ACHN (cell line): ENCODE measurements around the gene MRPL43.

Experiments used
- DNase-seq: peaks from one replicate; pipeline ENCODE4 v3.0.0-alpha.2; 2015
- in situ Hi-C: cut with HindIII; loops from 2 replicates; pipeline ENCODE4 v1.10.0; 2017; ENCODE audit warnings: low sequenced_read_pairs, low pct_ligation_motif_present, low pct_unique_long_range_greater_than_20kb

MRPL43 gene

DNA sequence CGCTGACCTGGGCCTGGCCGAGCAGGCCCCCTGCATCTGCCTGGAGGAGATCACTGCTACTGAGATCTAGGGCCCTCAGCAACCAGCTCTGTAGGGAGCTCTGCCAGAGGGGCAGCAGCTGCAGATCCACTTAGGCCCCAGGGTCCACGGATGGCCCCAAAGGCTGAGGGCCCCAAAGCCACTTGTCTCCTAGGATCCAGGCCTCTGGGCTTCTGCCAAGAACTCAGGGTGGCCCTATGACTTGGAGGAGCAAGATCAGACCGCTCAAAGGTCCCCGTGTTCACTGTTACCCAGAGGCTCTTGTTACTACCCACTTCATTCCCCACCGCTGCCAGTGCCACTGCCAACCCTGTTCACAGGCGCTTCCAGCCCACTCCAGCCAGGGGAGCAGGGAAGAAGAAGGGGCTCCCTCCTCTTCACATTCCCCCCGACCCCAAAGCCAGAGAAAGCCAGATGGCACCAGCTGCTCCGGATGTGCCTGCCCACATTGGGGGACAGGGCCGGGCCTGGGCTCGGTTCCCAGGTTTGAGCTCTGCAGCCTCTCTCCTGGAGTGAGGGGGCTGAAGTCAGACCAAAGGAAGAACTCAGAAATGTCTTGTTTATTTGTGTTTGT, 19.9 kb upstream of the MRPL43 start:
- no peak for DNase-seq
- in situ Hi-C loops, result no loop called here

DNA sequence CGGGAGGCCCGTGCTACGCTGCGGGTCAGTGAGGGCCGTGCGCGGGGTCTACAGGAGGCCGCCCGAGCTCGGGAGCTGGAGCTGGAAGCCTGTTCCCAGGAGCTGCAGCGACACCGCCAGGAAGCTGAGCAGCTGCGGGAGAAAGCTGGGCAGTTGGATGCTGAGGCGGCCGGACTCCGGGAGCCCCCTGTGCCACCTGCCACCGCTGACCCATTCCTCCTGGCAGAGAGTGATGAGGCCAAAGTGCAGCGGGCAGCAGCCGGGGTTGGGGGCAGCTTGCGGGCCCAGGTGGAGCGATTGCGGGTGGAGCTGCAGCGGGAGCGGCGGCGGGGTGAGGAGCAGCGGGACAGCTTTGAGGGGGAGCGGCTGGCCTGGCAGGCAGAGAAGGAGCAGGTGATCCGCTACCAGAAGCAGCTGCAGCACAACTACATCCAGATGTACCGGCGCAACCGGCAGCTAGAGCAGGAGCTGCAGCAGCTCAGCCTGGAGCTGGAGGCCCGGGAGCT, 19.3 kb upstream of the MRPL43 start:
- no peak for DNase-seq
- in situ Hi-C loops, result no loop called here

DNA sequence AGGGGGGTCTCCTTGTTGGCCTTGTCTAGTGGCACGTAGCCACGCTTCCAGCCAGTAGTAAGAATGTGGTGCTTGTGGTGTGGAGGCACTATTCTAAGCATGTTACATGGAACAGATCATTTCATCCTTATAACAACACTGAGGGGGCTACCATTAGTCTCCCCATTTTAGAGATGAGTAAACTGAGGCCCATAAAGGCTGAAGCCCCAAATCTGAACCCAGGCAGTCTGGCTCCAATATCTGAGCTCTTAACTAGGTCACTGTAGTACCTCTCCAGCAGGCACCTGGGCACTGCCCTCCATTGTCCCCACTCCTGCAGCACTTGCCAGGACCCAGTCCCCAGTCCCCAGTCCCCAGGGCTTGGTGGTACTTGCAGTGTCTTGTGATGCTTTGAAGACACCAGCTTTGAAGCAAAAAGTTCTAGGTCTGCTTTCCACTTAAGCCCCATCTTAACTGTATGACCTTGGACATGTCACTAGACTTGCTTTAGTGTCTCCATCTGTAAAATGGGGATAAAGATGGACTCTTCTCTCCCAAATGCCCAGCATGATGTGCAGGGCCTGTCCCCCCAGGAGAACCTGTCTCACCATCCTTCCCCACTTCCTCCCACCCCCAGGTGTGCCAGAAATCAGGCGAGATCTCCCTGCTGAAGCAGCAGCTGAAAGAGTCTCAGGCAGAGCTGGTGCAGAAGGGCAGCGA, 18.7 kb upstream of the MRPL43 start:
- in situ Hi-C loops, result no loop called here
- DNase-seq, result no peak

DNA sequence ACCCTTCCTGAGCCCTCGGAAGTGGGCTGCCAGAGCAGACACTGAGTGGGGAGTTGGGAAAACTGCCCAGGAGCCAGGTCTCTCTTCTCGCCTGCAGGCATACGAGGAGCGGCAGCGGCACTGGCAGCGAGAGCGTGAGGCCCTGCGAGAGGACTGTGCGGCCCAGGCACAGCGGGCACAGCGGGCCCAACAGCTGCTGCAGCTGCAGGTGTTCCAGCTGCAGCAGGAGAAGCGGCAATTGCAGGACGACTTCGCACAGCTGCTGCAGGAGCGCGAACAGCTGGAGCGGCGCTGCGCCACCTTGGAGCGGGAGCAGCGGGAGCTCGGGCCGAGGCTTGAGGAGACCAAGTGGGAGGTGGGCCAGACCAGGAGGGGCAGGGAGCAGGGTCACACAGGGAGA, 18.1 kb upstream of the MRPL43 start:
- in situ Hi-C loops, result no loop called here
- DNase-seq, result no peak

DNA sequence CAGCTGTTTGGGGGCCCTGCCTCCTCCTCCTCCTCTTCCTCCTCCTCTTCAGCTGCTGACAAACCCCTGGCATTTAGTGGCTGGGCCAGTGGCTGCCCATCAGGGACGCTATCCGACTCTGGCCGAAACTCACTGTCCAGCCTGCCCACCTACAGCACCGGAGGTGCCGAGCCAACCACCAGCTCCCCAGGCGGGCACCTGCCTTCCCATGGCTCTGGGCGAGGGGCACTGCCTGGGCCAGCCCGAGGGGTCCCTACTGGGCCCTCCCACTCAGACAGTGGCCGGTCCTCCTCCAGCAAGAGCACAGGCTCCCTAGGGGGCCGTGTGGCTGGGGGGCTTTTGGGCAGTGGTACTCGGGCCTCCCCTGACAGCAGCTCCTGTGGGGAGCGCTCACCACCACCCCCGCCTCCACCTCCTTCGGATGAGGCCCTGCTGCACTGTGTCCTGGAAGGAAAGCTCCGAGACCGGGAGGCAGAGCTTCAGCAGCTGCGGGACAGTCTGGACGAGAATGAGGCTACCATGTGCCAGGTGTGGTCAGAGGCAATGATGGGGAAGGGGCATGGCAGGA, 16.4 kb upstream of the MRPL43 start:
- no peak for DNase-seq
- in situ Hi-C loops, result no loop called here

DNA sequence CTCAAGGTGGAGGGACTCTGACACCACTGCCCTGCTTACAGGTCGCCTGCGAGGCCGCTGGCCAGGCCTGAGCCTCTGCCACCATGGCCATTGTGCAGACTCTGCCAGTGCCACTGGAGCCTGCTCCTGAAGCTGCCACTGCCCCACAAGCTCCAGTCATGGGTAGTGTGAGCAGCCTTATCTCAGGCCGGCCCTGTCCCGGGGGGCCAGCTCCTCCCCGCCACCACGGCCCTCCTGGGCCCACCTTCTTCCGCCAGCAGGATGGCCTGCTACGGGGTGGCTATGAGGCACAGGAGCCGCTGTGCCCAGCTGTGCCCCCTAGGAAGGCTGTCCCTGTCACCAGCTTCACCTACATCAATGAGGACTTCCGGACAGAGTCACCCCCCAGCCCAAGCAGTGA, 15.2 kb upstream of the MRPL43 start:
- no peak for DNase-seq
- in situ Hi-C loops, result no loop called here

DNA sequence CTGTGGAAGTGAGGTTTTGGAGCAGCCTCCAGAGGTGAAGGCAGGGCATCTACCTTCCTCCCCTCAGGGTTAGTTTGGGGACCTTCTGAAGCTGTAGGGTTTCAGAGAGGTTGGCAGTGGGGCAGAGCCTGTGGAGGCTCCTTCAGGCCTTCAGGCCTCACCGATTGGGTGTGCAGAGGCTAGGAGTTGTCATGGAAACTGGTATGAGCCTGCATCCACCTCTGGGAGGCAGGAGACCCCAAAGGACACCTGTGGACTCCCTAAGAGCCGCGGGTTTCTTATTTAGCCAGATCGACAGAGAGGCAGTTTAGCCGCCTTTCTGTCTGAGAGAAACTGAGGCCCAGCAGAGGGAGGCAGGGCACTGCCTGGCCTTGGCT, 14.3 kb upstream of the MRPL43 start:
- in situ Hi-C loops, result no loop called here

DNA sequence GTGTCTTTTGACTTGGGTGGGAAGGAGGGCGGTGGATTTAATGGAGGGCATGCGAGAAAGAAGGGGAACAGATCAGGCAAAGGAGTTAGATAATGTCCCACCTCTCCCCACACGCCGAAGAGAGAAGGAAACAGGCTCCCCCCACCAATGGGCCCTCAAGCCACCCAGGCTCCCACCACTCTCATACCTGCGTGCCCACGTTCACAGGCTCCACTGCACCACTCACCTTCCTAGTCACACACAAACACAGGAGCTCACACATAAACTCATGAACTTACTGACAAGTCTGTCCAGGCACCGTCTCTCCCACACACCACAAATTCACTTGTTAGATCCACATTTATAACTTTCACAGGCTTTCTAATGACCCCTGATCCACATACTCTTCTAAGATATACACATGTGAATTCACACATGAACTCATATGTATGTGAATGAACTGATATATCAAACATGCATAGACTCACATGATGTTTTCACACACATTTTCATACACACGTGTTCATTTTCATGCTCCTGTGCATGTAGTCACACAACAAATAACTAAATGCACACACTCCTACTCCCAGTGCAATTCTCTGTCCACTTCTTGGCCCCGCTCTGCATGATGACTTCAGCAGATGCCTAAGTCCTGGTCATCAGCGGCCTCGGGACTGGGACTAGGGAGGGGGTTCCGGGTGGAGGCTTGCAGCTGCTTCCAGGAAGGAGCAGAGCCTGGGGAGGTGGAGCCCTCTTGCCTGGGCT, 13.8 kb upstream of the MRPL43 start:
- in situ Hi-C loops, result no loop called here
- peak; percentile 83 for DNase-seq

More for the DNA sequence above, 14.3 kb upstream of the MRPL43 start:
- DNase-seq, result no peak

DNA sequence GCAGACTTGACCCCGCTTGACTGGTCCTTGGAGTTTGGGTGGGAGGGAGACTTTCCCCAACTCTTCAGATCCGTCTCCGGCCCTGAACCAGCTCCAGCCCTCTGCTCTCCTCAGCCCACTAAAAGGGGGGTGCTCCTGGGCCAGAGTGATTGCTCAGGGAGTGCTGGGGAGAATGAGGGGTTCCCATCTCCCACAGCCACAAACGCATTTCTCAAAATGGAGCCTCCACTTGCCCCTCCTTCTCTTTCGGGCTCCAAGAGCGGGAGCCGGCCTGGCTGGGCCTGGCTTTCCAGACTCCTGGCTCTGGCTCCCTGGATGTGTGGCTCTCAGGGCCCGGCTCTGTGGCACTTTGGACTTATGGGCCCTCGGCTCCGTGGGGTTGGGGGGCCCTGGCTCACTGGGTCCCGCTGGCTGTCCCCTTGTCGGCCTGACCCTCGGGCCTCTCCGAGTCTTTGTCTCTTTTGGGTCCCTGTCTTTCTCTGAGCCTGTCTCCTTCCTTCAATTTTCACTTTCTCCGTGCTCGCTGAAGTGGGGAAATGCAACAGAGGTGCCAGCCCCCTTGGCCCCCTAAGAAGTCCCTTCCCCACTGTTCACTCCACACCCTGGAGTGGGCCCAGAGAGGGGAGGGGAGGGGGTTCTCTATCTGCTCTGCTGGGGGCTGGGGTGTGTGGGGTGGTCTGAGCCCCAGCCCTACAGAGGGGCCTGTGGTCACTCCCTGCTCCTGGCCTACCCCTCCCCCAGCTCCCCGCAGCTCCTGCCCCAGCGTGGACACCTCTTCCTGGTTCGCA, 13.0 kb upstream of the MRPL43 start:
- peak; percentile 50 for DNase-seq

DNA sequence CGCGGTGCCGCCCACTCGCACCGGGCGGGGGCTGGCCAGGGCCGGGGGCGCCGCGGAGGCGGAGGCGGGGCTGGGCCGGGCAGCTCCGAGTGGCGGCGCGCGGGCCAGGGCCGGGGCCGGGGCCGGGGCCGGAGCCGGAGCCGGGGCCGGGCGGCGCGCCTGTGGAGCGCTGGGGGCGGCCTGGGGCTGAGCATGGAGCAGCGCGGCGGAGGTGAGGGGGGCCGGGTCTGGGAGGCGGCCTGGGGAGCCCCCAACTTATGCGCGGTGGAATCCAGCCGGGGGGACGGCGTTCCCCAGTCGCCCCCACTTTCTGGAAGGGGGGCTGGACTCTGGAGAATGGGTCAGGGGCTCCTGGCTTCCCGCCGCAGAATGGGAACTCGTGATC, 12.4 kb upstream of the MRPL43 start, which contains the start of gene LZTS2:
TSS of gene LZTS2 (plus strand) at position 67 of the 385 bp plus-strand sequence. CDS start 2,731 bp downstream, outside the sequence.
- in situ Hi-C loops, result no loop called here
- no peak for DNase-seq

More for the DNA sequence above, 13.0 kb upstream of the MRPL43 start:
- in situ Hi-C loops, result no loop called here

DNA sequence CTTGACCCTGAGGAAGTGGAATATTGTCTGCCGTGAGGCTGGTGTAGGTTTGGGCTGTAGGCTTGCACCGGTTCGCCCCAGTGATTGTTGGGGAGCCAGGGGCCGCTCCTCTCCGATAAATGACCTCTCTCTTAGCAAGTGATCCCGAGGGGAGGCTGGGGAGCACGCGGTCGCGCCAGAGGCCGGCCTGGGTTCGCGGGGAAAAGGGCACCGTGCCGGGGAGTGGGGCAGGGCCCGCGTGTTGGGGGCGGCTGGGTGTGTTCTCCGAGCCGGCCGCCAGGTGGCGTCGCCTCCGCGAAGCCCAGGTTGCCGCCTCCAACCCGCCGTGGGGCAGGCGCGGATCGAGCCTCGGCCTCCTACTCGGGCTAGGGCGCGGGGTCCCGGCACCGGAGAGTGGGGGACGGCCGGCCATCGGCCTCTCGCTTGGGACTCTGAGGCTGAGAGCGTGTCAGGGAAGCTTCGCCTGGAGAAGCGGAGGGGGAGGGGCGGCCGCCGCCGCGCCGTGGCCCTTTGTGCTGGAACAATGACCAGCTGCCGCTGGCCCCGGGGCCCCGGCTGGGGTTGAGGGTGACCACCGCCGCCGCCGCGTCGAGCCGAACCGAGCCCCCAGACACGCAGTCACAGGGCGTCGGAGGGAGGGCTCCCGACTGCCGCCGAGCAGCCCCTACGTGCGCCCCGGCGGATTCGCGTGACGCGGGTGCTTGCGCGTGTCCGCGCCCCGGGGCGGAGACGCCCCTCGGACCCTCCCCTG, 11.9 kb upstream of the MRPL43 start:
- DNase-seq, result peak; percentile 79
- in situ Hi-C loops, result no loop called here

DNA sequence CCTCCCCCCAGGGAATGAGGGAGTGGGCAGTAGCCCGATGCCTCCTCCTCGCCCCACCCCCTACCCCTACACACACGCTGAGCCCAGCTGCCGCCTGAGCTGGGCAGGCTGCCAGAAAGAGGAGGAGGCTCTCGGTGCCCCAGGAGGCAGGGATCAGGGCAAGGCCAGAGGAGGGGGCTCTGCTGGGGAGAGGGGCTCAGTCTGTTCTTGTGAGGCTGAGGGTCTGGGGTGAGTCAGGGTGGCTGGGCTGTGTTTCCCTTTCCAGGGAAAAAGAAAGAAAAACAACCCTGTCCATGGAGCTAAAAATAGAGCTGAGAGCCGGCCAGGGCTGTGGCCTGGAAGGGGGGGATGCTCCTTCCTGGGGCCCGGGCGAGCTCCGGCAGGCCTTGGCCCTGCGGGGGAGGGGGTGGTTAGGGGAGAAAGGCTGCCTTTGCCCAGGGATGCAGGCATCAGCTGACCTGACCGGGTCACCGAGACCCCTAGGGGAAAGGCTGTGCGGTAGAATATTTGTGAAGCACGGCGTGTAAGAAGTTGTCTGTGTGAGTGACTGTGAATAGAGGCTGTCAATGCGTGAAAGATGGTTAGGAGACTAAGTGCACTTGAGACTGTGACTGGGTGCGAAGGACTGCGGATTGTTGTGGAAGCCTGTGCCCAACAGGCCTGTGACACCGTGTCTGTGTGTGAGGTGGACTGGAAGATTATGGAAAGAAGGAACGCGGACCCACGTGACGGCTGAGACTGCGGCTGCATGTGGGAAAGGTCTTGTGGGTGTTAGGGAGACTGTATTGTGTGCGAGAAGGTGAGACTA, 11.1 kb upstream of the MRPL43 start:
- in situ Hi-C loops, result no loop called here
- peak; percentile 85 for DNase-seq

DNA sequence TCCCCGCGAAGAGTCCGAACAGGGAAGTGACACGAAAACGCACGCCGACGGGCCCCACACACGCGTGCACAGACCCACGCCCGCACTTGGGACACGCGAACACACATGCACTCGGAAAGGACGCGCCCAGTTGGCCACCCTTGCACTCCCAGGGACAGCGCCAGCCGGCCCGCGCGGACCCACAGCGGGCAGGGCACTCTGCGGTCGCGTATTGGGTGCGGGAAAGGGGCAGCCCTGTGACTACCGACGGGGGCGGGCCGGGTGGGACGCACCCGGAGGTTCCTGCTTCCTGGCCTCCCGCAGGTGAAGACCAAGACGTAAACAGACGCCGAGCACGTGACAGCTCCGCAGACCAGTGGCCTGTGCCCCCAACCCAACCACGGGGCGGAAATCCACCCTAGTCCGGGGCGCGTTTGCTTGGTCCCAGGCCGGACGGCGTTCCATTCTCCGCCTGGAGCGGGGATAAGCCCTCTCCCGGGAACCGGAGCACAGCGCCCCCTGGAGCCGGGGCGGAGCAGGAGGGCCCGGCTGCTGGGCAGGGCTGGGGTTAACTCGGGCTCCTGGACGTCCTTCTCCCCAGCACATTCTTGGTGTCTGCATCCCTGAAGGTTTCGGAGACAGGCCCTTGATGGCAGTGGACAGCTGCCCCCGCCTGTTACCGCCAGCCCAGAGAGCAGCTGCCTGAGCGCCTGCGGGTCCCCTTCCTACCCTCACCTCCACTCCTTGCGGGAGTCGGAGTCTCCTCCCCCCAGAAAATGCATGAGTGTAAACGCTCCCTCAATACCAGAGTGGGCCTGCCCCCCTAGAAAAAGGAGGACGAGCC, 10.3 kb upstream of the MRPL43 start:
- in situ Hi-C loops, result no loop called here

DNA sequence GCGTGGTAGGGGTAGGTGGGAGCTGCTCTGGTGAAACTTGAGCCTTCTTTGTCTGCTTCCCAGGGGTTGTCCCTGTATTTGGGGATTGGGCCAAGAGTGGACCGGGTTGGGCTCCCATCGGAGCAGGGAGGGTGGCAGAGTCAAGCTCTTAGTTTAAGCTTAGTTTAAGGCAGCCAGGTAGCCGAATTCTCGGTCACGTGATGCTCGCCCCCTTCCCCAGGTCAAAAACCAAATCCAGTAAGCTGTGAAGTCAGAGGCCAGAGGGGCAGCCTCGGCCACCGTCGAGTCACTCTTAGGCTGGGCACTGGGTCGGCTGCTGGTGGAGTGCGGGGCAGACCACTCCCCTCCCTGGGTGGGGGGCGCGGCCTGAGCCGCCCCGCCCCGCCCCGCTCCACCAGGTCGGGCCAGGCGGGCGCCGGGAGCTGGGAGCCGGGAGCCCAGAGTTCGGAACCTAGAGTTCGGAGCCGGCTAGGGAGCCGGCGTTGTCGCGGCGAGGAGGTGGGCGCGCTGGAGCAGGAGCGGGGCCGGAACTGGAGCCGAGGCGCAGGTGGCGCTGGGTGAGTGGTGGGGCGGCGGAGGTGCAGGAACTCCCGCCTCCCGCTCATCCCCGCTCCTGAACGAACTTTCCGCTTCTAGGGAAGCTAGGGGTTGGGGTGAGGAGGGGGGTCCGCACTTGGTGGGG, 9.5 kb upstream of the MRPL43 start:
- in situ Hi-C loops, result no loop called here
- DNase-seq, result peak; percentile 48

More for the DNA sequence above, 10.3 kb upstream of the MRPL43 start:
- peak; percentile 87 for DNase-seq

DNA sequence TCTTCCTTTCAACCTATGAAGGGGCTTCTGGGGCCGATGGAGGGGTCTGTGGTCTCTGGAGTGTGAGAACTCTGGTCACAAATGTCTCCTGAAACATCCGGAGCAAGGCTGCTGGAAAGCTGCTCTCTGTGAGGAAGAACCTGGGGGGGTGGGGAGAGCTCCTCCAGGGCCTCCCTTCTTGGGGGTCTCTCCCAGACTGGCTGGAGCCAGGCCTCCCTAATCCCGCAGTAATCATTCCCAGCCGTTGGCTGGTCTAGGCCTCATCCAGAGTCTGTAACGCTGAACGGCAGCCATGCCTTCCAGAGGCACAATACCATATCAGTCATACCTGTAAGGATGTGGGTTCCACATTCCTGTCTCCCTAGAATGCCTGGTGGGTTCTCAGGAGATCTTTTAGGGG, 7.9 kb upstream of the MRPL43 start:
- no peak for DNase-seq
- in situ Hi-C loops, result no loop called here
